GM13977 (cell line): ENCODE measurements around the gene C1QTNF1.

ENCODE experiments used
- DNase-seq: peaks from one replicate; pipeline ENCODE4 v3.0.0; 2012; ENCODE audit warnings: low spot score
- in situ Hi-C: fragments of 300-500 bp; cut with MboI; formaldehyde crosslinking; loops from one replicate; pipeline ENCODE4 v1.12.0; 2022; ENCODE audit warnings: low sequenced_read_pairs, low pct_unique_long_range_greater_than_20kb, mixed read lengths, inconsistent platforms; ENCODE audit not compliant: unreplicated experiment
- TF ChIP-seq, protein P1 (sequence below): IDR thresholded peaks from 2 replicates; pipeline ENCODE4 v1.5.1; 2012; ENCODE audit warnings: mild to moderate bottlenecking, control low read depth; ENCODE audit not compliant: insufficient read depth; ENCODE audit errors: extremely low read depth, missing control alignments

C1QTNF1 gene

DNA sequence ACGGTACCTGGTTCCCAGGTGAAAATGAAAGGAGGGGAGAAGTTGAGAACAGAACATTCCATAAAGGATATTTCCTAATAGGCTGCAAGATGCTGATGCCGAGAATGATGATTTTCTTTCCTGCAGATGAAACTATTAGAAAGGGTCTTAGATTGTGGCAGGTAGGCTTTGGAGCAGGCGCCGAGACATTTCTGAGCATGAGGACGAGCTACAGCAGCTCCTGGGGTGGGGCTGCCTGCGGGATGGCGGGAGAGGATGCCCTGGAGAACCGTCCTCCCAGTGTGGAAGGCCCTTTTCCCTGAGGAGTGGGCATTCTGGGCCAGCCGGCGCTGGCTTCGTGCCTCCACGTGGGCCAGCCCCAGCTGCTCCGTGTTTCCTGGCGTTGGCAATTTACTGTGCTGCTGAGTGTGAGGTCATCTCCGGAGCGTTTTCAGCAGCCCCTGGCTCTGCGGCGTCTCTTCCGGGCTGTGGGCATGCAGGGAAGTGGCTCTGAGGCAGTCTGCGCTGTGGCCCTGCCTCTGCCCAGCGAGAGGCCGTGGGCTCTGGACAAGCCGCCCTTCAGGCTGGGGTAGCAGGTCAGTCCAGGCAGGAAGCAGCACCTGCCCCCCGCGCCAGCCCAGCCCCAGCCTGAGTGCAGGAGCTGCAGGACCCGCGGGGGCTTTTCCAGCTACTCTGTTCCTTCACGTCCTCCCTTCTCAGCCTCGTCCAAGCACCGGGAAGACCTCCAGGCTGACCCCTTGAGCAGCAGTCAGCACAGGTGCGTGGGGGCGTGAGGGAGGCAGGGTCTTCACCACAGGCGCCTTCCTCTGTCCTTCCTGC lies 62.8 kb downstream of the C1QTNF1 start:
- in situ Hi-C loops, result loop anchor here (10.0 kb wide), 1 partner anchor 308 kb away; no protein-coding TSS in a partner anchor
- TF ChIP-seq, protein P1, sequence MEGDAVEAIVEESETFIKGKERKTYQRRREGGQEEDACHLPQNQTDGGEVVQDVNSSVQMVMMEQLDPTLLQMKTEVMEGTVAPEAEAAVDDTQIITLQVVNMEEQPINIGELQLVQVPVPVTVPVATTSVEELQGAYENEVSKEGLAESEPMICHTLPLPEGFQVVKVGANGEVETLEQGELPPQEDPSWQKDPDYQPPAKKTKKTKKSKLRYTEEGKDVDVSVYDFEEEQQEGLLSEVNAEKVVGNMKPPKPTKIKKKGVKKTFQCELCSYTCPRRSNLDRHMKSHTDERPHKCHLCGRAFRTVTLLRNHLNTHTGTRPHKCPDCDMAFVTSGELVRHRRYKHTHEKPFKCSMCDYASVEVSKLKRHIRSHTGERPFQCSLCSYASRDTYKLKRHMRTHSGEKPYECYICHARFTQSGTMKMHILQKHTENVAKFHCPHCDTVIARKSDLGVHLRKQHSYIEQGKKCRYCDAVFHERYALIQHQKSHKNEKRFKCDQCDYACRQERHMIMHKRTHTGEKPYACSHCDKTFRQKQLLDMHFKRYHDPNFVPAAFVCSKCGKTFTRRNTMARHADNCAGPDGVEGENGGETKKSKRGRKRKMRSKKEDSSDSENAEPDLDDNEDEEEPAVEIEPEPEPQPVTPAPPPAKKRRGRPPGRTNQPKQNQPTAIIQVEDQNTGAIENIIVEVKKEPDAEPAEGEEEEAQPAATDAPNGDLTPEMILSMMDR, result no peak
- DNase-seq, result no peak

- DNase-seq, result peak; percentile 93
- in situ Hi-C loops, result loop anchor here (10.0 kb wide), 1 partner anchor 307 kb away; no protein-coding TSS in a partner anchor
Observed at GRCh38 chr17:79087428-79088143, 63.6 kb downstream of the C1QTNF1 start.

GRCh38 chr17:79088247-79088996 lies 64.5 kb downstream of the C1QTNF1 start:
- in situ Hi-C loops, result loop anchor here (10.0 kb wide), 1 partner anchor 306 kb away; no protein-coding TSS in a partner anchor
- DNase-seq, result no peak
- TF ChIP-seq, protein P1, result no peak

More at GRCh38 chr17:79087428-79088143, 63.6 kb downstream of the C1QTNF1 start:
- TF ChIP-seq, protein P1, result peak; percentile 96

DNA sequence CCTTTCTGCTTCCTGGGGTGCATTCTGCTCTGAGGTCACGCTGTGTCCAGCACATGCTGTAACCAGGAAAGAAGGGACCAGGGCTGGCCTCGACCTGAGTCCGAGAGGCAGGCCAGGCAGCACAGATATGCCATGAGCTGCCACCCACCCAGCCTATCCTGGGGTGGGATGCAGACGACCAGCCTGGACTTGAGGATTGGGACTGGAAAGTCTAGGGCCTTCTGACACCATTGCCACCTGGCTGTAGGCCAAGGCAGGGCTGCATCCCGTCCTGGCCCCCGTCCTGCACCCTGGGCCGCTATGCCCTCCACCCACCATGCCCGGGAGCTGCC lies 65.0 kb downstream of the C1QTNF1 start:
- TF ChIP-seq, protein P1, result no peak
- DNase-seq, result no peak
- in situ Hi-C loops, result loop anchor here (10.0 kb wide), 1 partner anchor 306 kb away; no protein-coding TSS in a partner anchor

DNA sequence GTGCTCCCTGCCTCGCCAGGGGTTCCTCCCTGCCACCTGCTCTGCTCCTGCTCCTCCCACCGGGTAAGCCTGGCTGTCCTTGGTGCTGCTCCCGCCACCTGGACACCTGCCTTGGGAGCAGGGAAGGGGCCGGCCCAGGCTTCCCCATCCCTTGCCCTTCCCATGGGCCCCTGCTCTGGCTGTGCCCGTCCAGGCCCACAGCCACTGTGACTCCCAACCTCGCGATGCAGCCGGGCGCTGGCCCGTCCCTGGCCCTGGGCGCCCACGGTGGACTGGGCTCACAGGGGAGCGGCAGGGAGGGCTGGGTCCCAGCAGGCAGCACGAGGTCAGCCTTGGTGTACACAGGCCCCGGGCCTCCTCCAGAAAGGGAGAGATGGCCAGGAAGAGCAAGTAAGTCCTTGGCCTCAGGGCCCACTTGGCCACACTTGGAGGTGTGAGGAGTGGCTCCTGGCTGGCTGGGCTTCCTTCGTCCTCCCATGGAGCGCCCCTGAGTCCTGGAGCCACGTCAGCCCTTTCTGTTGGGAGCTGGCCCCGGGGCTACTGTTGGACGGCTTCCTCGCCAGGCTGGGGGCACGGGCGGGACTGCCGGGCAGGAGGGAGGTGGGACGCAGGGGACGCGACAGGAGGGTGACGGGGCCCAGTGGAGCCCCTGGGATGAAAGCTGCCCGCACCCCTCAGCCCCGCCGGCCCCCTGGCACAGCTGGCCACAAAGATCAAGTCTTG lies 65.9 kb downstream of the C1QTNF1 start:
- TF ChIP-seq, protein P1, result no peak
- in situ Hi-C loops, result loop anchor here (10.0 kb wide), 1 partner anchor 305 kb away; no protein-coding TSS in a partner anchor
- no peak for DNase-seq
